GM23338 (cell line): ENCODE results near the gene IQCK. TPM values are rescaled to one million over a fixed set of nuclear protein-coding genes. Genes with fewer than 3 reads are reported as not detected.
A peak's percentile ranks its signal among the peaks of the same experiment; 100 is the strongest.

Experiments used
- ATAC-seq: fragments of 200-7000 bp; cut with Tn5 transposase; 3 replicates; pipeline ENCODE4 v1.9.1; 2020
- DNase-seq: peaks from one replicate; pipeline ENCODE4 v3.0.0-alpha.2; 2015; ENCODE audit warnings: low spot score
- H2AFZ ChIP-seq: fragments of 200-600 bp; sonication (generic); 2 replicates; pipeline ENCODE4 v1.8.0; 2016; ENCODE audit warnings: antibody characterized with exemption, mild to moderate bottlenecking, moderate library complexity
- H3F3A ChIP-seq: fragments of 200-600 bp; sonication (generic); replicated peaks from 2 replicates; pipeline ENCODE4 v1.8.0; 2017; ENCODE audit warnings: antibody characterized with exemption, mixed run types, low read depth
- H3K27ac ChIP-seq: fragments of 200-600 bp; sonication (generic); 2 replicates; pipeline ENCODE4 v1.6.1; 2016; ENCODE audit warnings: low read depth
- H3K27me3 ChIP-seq: fragments of 200-600 bp; sonication (generic); 2 replicates; pipeline ENCODE4 v1.8.0; 2016; ENCODE audit warnings: mild to moderate bottlenecking, mixed run types, moderate library complexity; ENCODE audit not compliant: insufficient read depth
- H3K36me3 ChIP-seq: fragments of 200-600 bp; sonication (generic); 2 replicates; pipeline ENCODE4 v1.8.0; 2016; ENCODE audit warnings: mild to moderate bottlenecking; ENCODE audit not compliant: insufficient read depth
- H3K4me1 ChIP-seq: fragments of 200-600 bp; sonication (generic); 2 replicates; pipeline ENCODE4 v1.8.0; 2016; ENCODE audit warnings: mild to moderate bottlenecking, moderate library complexity; ENCODE audit not compliant: insufficient read depth
- H3K4me2 ChIP-seq: fragments of 200-600 bp; sonication (generic); 2 replicates; pipeline ENCODE4 v1.7.1; 2017; ENCODE audit warnings: mixed run types
- H3K4me3 ChIP-seq: fragments of 200-600 bp; sonication (generic); 2 replicates; pipeline ENCODE4 v1.6.1; 2016; ENCODE audit warnings: mixed run types
- H3K79me2 ChIP-seq: fragments of 200-600 bp; sonication (generic); replicated peaks from 2 replicates; pipeline ENCODE4 v1.8.0; 2017; ENCODE audit warnings: mild to moderate bottlenecking; ENCODE audit not compliant: insufficient read depth
- H3K9me2 ChIP-seq: fragments of 200-600 bp; sonication (generic); 2 replicates; pipeline ENCODE4 v1.8.0; 2017; ENCODE audit not compliant: insufficient read depth
- H4K20me1 ChIP-seq: fragments of 200-600 bp; sonication (generic); replicated peaks from 2 replicates; pipeline ENCODE4 v1.8.0; 2017; ENCODE audit warnings: mild to moderate bottlenecking; ENCODE audit not compliant: insufficient read depth
- H3K27ac Mint-ChIP-seq: 2 replicates; pipeline ENCODE4 v1.8.0; 2020; ENCODE audit warnings: inconsistent platforms, mild to moderate bottlenecking, moderate library complexity, mixed read lengths
- H3K27me3 Mint-ChIP-seq: 3 replicates; pipeline ENCODE4 v1.8.0; 2022; ENCODE audit warnings: low read depth, mild to moderate bottlenecking, moderate library complexity, mixed read lengths, inconsistent platforms; ENCODE audit not compliant: insufficient read depth, poor library complexity
- H3K36me3 Mint-ChIP-seq: 3 replicates; pipeline ENCODE4 v1.8.0; 2021; ENCODE audit warnings: low read depth, mild to moderate bottlenecking, inconsistent platforms, moderate library complexity, mixed read lengths
- H3K4me1 Mint-ChIP-seq: 3 replicates; pipeline ENCODE4 v1.8.0; 2020; ENCODE audit warnings: mild to moderate bottlenecking, inconsistent platforms, mixed read lengths
- H3K4me3 Mint-ChIP-seq: 3 replicates; pipeline ENCODE4 v1.8.0; 2021; ENCODE audit warnings: moderate library complexity, mild to moderate bottlenecking, inconsistent platforms, mixed read lengths
- H3K9me3 Mint-ChIP-seq: 3 replicates; pipeline ENCODE4 v1.8.0; 2020; ENCODE audit warnings: moderate library complexity, mild to moderate bottlenecking, inconsistent platforms, mixed read lengths
- CREB1 ChIP-seq: fragments of 250-450 bp; sonication (Bioruptor Pico); IDR thresholded peaks from 2 replicates; pipeline ENCODE4 v1.5.0; 2020; ENCODE audit warnings: low read depth, mild to moderate bottlenecking, moderate library complexity
- ETS1 ChIP-seq: IDR thresholded peaks from 2 replicates; pipeline ENCODE4 v1.6.1; 2016; ENCODE audit warnings: antibody characterized with exemption
- EZH2 ChIP-seq: fragments of 200-600 bp; sonication (generic); IDR thresholded peaks from one replicate; pipeline ENCODE4 v1.8.0; 2017; ENCODE audit warnings: antibody characterized with exemption, mild to moderate bottlenecking, low read depth; ENCODE audit not compliant: unreplicated experiment
- EZH2phosphoT487 ChIP-seq: fragments of 200-600 bp; sonication (generic); IDR thresholded peaks from one replicate; pipeline ENCODE4 v1.8.1; 2018; ENCODE audit warnings: antibody characterized with exemption; ENCODE audit not compliant: unreplicated experiment
- JUNB ChIP-seq: IDR thresholded peaks from one replicate; pipeline ENCODE4 v1.6.1; 2016; ENCODE audit warnings: antibody characterized with exemption; ENCODE audit not compliant: unreplicated experiment
- NANOG ChIP-seq: IDR thresholded peaks from 2 replicates; pipeline ENCODE4 v1.6.1; 2016; ENCODE audit warnings: antibody characterized with exemption, borderline replicate concordance
- POLR2AphosphoS5 ChIP-seq: IDR thresholded peaks from 2 replicates; pipeline ENCODE4 v1.6.1; 2016; ENCODE audit warnings: antibody characterized with exemption, low read depth
- STAT1 ChIP-seq: IDR thresholded peaks from one replicate; pipeline ENCODE4 v1.6.1; 2016; ENCODE audit warnings: antibody characterized with exemption; ENCODE audit not compliant: unreplicated experiment
- ZNF114 ChIP-seq: fragments of 250-450 bp; sonication (Bioruptor Pico); IDR thresholded peaks from 2 replicates; pipeline ENCODE4 v1.5.0; 2020; ENCODE audit warnings: mild to moderate bottlenecking, moderate library complexity
- ZNF331 ChIP-seq: fragments of 250-450 bp; sonication (Bioruptor Pico); IDR thresholded peaks from 2 replicates; pipeline ENCODE4 v1.5.0; 2020; ENCODE audit warnings: low read depth, mild to moderate bottlenecking, moderate library complexity
- polyA plus RNA-seq: library from polyadenylated mRNA; unstranded; fragments of >200 nt; fragmentation: Nextera tagmentation; extraction: Ambion mirVana; gene quantifications from 2 replicates; pipeline ENCODE4 v1.2.1, GENCODE V29; 2016
- total RNA-seq: library from RNA; depleted of rRNA; stranded (reverse); fragments of >200 nt; shearing (Covaris generic); gene quantifications from 2 replicates; pipeline ENCODE4 v1.2.3, GENCODE V29; 2014
- TF ChIP-seq, protein P1 (sequence below), 2 experiments: fragments of 200-600 bp in 1 of 2; sonication (generic) in 1 of 2; conservative IDR thresholded peaks; 2 replicates each; pipeline versions ENCODE4 v1.5.1 to v1.6.1; 2016 to 2017; ENCODE audit warnings: antibody characterized with exemption in 2 of 2, low read depth in 2 of 2, mild to moderate bottlenecking in 2 of 2, moderate library complexity in 1 of 2
- TF ChIP-seq, protein P2 (sequence below): IDR thresholded peaks from one replicate; pipeline ENCODE4 v1.6.1; 2018; ENCODE audit warnings: antibody characterized with exemption; ENCODE audit not compliant: unreplicated experiment
- TF ChIP-seq, protein P3 (sequence below): fragments of 250-450 bp; sonication (Bioruptor Pico); IDR thresholded peaks from 2 replicates; pipeline ENCODE4 v1.5.0; 2020; ENCODE audit warnings: mild to moderate bottlenecking, moderate library complexity

IQCK gene
- total and polyA plus RNA-seq, 2 experiments from 2014 or later = 7.6 to 10.0 TPM

DNA sequence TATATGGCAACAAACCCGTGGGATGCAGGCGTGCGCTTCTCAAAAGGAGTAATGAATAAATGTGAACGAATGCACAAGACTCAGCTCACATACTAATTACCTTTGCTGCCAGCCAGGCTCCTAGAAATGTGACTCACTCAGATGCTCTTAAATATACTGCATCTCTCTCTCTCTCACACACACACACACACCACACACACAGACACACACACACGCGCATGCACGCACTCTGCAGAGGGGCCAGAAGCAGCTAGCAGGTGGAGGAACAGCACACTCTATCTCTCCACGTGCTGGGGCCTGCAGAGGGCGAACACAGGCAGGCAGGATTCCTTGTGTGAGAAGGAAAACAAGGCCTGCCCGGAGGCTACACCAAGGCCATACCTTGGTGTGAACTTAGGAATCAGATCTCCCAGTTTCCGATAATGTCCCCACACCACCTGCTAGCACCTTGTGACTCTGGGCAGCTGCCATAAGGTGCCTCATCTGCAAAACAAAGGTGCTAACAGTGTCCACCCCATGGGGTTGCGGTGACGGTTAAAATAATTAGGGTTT, 161.2 kb downstream of the IQCK start:
- Histone ChIP-seq H3K4me1 (peaks cover 58% of the 10 kb centered on the region), H3K4me2 (peak overlapping the region; percentile 53), H3K79me2 (peaks cover 88% of the 10 kb centered on the region), H4K20me1 (peaks cover 19% of the 10 kb centered on the region), H3K4me3 (peak overlapping the region; percentile 31; the same call in 1 of the 2 replicates), H2AFZ (no peak overlapping the region), H3K36me3 (no peaks in the 10 kb centered on the region), H3K27ac (peak overlapping the region; percentile 93), H3K9me2 (no peaks in the 10 kb centered on the region), H3K27me3 (no peaks in the 10 kb centered on the region), H3F3A (peaks cover 14% of the 10 kb centered on the region)
- peak; percentile 77 for DNase-seq
- Mint-ChIP-seq H3K9me3 (no peaks in the 10 kb centered on the region), H3K36me3 (peaks cover 60% of the 10 kb centered on the region), H3K4me3 (peak overlapping the region; percentile 28), H3K27ac (peak overlapping the region; percentile 81), H3K4me1 (peaks cover 64% of the 10 kb centered on the region), H3K27me3 (peaks cover 16% of the 10 kb centered on the region)
- TF ChIP-seq EZH2 (no peak), POLR2AphosphoS5 (0 out of 2 replicates have a peak, but pooled peaks have one; percentile 14), JUNB (no peak), NANOG (peak; percentile 35; the same call in 1 of the 2 replicates), STAT1 (no peak), ZNF331 (CRISPR knock-in tag) (no peak), ETS1 (no peak), CREB1 (CRISPR knock-in tag) (0 out of 2 replicates have a peak, but pooled peaks have one; percentile 30), EZH2phosphoT487 (no peak), ZNF114 (CRISPR knock-in tag) (0 out of 2 replicates have a peak, but pooled peaks have one; percentile 13)
- TF ChIP-seq, protein P1, sequence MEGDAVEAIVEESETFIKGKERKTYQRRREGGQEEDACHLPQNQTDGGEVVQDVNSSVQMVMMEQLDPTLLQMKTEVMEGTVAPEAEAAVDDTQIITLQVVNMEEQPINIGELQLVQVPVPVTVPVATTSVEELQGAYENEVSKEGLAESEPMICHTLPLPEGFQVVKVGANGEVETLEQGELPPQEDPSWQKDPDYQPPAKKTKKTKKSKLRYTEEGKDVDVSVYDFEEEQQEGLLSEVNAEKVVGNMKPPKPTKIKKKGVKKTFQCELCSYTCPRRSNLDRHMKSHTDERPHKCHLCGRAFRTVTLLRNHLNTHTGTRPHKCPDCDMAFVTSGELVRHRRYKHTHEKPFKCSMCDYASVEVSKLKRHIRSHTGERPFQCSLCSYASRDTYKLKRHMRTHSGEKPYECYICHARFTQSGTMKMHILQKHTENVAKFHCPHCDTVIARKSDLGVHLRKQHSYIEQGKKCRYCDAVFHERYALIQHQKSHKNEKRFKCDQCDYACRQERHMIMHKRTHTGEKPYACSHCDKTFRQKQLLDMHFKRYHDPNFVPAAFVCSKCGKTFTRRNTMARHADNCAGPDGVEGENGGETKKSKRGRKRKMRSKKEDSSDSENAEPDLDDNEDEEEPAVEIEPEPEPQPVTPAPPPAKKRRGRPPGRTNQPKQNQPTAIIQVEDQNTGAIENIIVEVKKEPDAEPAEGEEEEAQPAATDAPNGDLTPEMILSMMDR (conservative IDR thresholded peaks at IDR 0.05; ENCODE audit: low read depth in 2 of 2) = peak in 1 of 2 experiments; percentile 44; a peak in 3 of 4 replicates
- TF ChIP-seq, protein P2, sequence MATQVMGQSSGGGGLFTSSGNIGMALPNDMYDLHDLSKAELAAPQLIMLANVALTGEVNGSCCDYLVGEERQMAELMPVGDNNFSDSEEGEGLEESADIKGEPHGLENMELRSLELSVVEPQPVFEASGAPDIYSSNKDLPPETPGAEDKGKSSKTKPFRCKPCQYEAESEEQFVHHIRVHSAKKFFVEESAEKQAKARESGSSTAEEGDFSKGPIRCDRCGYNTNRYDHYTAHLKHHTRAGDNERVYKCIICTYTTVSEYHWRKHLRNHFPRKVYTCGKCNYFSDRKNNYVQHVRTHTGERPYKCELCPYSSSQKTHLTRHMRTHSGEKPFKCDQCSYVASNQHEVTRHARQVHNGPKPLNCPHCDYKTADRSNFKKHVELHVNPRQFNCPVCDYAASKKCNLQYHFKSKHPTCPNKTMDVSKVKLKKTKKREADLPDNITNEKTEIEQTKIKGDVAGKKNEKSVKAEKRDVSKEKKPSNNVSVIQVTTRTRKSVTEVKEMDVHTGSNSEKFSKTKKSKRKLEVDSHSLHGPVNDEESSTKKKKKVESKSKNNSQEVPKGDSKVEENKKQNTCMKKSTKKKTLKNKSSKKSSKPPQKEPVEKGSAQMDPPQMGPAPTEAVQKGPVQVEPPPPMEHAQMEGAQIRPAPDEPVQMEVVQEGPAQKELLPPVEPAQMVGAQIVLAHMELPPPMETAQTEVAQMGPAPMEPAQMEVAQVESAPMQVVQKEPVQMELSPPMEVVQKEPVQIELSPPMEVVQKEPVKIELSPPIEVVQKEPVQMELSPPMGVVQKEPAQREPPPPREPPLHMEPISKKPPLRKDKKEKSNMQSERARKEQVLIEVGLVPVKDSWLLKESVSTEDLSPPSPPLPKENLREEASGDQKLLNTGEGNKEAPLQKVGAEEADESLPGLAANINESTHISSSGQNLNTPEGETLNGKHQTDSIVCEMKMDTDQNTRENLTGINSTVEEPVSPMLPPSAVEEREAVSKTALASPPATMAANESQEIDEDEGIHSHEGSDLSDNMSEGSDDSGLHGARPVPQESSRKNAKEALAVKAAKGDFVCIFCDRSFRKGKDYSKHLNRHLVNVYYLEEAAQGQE = no peak
- TF ChIP-seq, protein P3, sequence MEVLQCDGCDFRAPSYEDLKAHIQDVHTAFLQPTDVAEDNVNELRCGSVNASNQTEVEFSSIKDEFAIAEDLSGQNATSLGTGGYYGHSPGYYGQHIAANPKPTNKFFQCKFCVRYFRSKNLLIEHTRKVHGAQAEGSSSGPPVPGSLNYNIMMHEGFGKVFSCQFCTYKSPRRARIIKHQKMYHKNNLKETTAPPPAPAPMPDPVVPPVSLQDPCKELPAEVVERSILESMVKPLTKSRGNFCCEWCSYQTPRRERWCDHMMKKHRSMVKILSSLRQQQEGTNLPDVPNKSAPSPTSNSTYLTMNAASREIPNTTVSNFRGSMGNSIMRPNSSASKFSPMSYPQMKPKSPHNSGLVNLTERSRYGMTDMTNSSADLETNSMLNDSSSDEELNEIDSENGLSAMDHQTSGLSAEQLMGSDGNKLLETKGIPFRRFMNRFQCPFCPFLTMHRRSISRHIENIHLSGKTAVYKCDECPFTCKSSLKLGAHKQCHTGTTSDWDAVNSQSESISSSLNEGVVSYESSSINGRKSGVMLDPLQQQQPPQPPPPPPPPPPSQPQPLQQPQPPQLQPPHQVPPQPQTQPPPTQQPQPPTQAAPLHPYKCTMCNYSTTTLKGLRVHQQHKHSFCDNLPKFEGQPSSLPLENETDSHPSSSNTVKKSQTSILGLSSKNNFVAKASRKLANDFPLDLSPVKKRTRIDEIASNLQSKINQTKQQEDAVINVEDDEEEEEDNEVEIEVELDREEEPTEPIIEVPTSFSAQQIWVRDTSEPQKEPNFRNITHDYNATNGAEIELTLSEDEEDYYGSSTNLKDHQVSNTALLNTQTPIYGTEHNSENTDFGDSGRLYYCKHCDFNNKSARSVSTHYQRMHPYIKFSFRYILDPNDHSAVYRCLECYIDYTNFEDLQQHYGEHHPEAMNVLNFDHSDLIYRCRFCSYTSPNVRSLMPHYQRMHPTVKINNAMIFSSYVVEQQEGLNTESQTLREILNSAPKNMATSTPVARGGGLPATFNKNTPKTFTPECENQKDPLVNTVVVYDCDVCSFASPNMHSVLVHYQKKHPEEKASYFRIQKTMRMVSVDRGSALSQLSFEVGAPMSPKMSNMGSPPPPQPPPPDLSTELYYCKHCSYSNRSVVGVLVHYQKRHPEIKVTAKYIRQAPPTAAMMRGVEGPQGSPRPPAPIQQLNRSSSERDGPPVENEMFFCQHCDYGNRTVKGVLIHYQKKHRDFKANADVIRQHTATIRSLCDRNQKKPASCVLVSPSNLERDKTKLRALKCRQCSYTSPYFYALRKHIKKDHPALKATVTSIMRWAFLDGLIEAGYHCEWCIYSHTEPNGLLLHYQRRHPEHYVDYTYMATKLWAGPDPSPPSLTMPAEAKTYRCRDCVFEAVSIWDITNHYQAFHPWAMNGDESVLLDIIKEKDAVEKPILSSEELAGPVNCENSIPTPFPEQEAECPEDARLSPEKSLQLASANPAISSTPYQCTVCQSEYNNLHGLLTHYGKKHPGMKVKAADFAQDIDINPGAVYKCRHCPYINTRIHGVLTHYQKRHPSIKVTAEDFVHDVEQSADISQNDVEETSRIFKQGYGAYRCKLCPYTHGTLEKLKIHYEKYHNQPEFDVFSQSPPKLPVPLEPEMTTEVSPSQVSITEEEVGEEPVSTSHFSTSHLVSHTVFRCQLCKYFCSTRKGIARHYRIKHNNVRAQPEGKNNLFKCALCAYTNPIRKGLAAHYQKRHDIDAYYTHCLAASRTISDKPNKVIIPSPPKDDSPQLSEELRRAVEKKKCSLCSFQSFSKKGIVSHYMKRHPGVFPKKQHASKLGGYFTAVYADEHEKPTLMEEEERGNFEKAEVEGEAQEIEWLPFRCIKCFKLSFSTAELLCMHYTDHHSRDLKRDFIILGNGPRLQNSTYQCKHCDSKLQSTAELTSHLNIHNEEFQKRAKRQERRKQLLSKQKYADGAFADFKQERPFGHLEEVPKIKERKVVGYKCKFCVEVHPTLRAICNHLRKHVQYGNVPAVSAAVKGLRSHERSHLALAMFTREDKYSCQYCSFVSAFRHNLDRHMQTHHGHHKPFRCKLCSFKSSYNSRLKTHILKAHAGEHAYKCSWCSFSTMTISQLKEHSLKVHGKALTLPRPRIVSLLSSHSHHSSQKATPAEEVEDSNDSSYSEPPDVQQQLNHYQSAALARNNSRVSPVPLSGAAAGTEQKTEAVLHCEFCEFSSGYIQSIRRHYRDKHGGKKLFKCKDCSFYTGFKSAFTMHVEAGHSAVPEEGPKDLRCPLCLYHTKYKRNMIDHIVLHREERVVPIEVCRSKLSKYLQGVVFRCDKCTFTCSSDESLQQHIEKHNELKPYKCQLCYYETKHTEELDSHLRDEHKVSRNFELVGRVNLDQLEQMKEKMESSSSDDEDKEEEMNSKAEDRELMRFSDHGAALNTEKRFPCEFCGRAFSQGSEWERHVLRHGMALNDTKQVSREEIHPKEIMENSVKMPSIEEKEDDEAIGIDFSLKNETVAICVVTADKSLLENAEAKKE (CRISPR knock-in tag) = no peak
- ATAC-seq = peak; percentile 36
